DOHH2 (cell line): ENCODE data around the gene SGO2.

Experiments used
- EZH2phosphoT487 ChIP-seq: fragments of 200-600 bp; sonication (generic); IDR thresholded peaks from 2 replicates; pipeline ENCODE4 v1.6.1; 2017; ENCODE audit warnings: borderline replicate concordance, mild to moderate bottlenecking, antibody characterized with exemption, low read length, moderate library complexity, mixed read lengths
- TF ChIP-seq, protein P1 (sequence below): fragments of 200-600 bp; sonication (generic); IDR thresholded peaks from one replicate; pipeline ENCODE4 v1.5.1; 2014; ENCODE audit warnings: antibody characterized with exemption, mild to moderate bottlenecking, low read depth, low read length; ENCODE audit not compliant: poor library complexity, severe bottlenecking

DNA sequence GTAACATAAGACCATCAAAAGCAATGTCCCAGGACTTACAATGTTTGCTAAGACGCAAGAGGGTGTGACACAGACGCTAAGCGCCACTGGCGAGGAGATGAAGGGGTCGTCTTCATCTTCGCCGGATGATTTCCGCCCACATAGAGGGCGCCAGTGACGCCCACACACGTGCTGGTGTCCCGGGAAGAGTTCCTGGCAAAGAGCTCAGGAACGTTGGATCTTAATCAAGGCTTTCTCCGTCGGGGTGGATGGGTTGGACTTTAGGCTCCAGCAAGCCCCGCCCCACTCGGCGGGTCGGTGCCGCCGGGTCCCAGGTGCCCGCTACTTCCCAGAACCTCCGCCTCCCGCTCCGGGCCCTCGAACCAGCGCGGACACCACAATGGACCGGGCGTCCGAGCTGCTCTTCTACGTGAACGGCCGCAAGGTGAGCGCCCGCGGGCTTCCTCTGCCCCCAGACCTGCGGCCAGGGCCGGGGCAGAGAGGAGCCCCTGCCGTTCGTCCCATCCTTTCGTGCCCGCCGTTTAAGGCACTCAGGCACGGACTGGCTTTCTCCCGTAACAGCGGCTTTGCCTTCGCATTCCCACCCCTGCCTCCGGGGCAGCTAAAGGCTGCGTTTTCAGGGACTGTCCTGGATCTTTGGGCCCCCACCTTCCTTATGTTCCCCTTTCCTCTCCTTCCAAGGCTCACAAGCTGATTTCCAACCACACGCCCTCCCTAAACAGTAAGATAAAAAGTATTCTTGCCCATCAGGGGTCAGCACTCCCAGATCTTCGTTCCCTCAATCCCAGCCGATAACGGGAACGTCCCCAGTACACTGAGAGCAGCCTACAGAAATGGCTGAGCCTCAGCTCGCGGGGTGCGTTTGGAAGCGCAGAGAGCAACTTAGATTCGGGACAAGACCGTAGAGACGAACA is 60.0 kb downstream of the SGO2 start, which contains the start of gene AOX1:
- TF ChIP-seq, protein P1, sequence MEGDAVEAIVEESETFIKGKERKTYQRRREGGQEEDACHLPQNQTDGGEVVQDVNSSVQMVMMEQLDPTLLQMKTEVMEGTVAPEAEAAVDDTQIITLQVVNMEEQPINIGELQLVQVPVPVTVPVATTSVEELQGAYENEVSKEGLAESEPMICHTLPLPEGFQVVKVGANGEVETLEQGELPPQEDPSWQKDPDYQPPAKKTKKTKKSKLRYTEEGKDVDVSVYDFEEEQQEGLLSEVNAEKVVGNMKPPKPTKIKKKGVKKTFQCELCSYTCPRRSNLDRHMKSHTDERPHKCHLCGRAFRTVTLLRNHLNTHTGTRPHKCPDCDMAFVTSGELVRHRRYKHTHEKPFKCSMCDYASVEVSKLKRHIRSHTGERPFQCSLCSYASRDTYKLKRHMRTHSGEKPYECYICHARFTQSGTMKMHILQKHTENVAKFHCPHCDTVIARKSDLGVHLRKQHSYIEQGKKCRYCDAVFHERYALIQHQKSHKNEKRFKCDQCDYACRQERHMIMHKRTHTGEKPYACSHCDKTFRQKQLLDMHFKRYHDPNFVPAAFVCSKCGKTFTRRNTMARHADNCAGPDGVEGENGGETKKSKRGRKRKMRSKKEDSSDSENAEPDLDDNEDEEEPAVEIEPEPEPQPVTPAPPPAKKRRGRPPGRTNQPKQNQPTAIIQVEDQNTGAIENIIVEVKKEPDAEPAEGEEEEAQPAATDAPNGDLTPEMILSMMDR = peak; percentile 50
- no peak for TF ChIP-seq EZH2phosphoT487
